Endothelial cell of umbilical vein (primary cell): Measurements from ENCODE around the gene VWCE.

Experiments used
- JUN ChIP-seq: IDR thresholded peaks from 2 replicates; pipeline ENCODE4 v1.6.1; 2011; ENCODE audit warnings: borderline replicate concordance, low read depth; ENCODE audit not compliant: insufficient read length, insufficient read depth
- POLR2A ChIP-seq: IDR thresholded peaks from 2 replicates; pipeline ENCODE4 v1.6.1; 2012; ENCODE audit warnings: low read depth, mild to moderate bottlenecking, control low read depth, low read length
- TF ChIP-seq, protein P1 (sequence below), 2 donors: IDR thresholded peaks; 1 replicate in 1 of 2; 2 replicates in 1 of 2; pipeline ENCODE4 v1.5.1; 2011; ENCODE audit warnings: low read length in 2 of 2, mild to moderate bottlenecking in 2 of 2, moderate library complexity in 2 of 2, control low read depth in 1 of 2, inconsistent platforms in 1 of 2, low read depth in 1 of 2; ENCODE audit not compliant: insufficient read depth in 1 of 2; ENCODE audit errors: extremely low read depth in 1 of 2

DNA sequence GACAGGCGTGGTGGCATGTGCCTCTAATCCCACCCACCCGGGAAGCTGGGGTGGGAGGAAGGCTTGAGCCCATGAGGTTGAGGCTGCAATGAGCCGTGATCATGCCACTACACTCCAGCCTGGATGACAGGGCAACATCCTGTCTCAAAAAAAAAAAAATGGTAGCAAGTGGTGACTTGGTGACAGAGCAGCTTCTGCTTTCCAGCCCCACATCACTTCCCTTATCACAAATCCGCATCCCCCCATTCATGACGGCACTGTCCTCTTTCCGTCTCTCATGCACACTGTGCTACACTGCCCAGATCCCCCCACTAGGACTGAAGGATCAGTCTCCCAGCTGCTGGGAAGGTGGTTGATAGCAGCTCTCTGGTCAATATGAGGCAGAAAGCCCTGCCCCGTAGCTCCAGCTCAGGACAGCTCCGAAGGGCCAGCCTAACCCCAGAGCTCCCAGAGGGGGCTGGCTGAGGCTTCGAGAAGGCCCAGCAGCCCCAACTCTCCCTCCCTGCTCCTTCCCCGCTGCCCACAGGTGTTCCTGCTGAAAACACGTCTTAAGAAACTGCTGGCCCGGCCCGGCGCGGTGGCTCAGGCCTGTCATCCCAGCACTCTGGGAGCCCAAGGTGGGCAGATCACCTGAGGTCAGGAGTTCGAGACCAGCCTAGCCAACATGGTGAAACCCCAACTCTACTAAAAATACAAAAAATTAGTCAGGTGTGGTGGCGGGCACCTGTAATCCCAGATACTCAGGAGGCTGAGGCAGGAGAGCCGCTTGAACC is 38.2 kb downstream of the VWCE start:
- TF ChIP-seq, protein P1, sequence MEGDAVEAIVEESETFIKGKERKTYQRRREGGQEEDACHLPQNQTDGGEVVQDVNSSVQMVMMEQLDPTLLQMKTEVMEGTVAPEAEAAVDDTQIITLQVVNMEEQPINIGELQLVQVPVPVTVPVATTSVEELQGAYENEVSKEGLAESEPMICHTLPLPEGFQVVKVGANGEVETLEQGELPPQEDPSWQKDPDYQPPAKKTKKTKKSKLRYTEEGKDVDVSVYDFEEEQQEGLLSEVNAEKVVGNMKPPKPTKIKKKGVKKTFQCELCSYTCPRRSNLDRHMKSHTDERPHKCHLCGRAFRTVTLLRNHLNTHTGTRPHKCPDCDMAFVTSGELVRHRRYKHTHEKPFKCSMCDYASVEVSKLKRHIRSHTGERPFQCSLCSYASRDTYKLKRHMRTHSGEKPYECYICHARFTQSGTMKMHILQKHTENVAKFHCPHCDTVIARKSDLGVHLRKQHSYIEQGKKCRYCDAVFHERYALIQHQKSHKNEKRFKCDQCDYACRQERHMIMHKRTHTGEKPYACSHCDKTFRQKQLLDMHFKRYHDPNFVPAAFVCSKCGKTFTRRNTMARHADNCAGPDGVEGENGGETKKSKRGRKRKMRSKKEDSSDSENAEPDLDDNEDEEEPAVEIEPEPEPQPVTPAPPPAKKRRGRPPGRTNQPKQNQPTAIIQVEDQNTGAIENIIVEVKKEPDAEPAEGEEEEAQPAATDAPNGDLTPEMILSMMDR (IDR thresholded peaks at IDR 0.05; ENCODE audit: extremely low read depth in 1 of 2, insufficient read depth in 1 of 2, low read depth in 1 of 2, low read length in 2 of 2) = no peak
- TF ChIP-seq POLR2A (no peak), JUN (no peak)
